HepG2 (cell line): Measurements from ENCODE around the gene CNRIP1. TPM values are rescaled to one million over a fixed set of nuclear protein-coding genes. Genes with fewer than 3 reads are reported as not detected.
A peak's percentile ranks its signal among the peaks of the same experiment; 100 is the strongest.

ENCODE experiments used
- ATAC-seq: fragments of 200-7000 bp; cut with Tn5 transposase; 3 replicates; pipeline ENCODE4 v1.9.1; 2020; ENCODE audit warnings: mild to moderate bottlenecking, moderate library complexity
- BruUV-seq: library from RNA; stranded (reverse); fragments of 400-500 nt; replicated peaks from 2 replicates; lab custom pipeline; 2021; lab: Mats Ljungman, UMichigan
- CTCF ChIA-PET: fragments of 300-600 bp; formaldehyde crosslinking; extraction: SDS; loops from one replicate; lab custom pipeline; 2021; ENCODE audit warnings: low total read pairs, inconsistent platforms, low intra/inter-chr PET ratio; lab: Yijun Ruan, JAX
- POLR2A ChIA-PET: fragments of 350-600 bp; sonication (Branson Sonifier 250); formaldehyde crosslinking; loops from one replicate; lab custom pipeline; 2020; ENCODE audit warnings: antibody characterized with exemption, inconsistent platforms; lab: Yijun Ruan, JAX
- DNase-seq: peaks from one replicate; pipeline ENCODE4 v3.0.0-alpha.2; 2015; ENCODE audit warnings: low spot score
- FAIRE-seq: peaks from 3 replicates; lab custom pipeline; 2011; peaks lifted over from hg19 to GRCh38; lab: Jason Lieb, UNC
- H2AFZ ChIP-seq: one replicate; pipeline ENCODE4 v1.6.1; 2011; ENCODE audit warnings: low read length, inconsistent platforms
- H3K27ac ChIP-seq: fragments of 300-600 bp; 3 replicates; pipeline ENCODE4 v1.8.0; 2011; ENCODE audit warnings: mixed run types, mild to moderate bottlenecking, mixed read lengths, low read length, inconsistent platforms; ENCODE audit not compliant: insufficient read depth; ENCODE audit errors: extremely low read length
- H3K27me3 ChIP-seq, 2 experiments: fragments of 200-600 bp in 1 of 2; 2 replicates in 1 of 2; 3 replicates in 1 of 2; pipeline versions ENCODE4 v1.6.0 to v1.8.0; 2011; ENCODE audit warnings: low read length in 2 of 2, mild to moderate bottlenecking in 2 of 2, moderate library complexity in 2 of 2, inconsistent platforms in 1 of 2; ENCODE audit not compliant: insufficient read depth in 2 of 2, control insufficient read depth in 1 of 2
- H3K36me3 ChIP-seq, 2 experiments: fragments of 200-600 bp in 1 of 2; replicated peaks in 1 of 2; 2 replicates in 1 of 2; 3 replicates in 1 of 2; pipeline versions ENCODE4 v1.5.1 to v1.8.0; 2011; ENCODE audit warnings: low read length in 2 of 2, inconsistent platforms in 1 of 2; ENCODE audit not compliant: insufficient read depth in 2 of 2, control insufficient read depth in 1 of 2
- H3K4me1 ChIP-seq: 2 replicates; pipeline ENCODE4 v1.5.1; 2012; ENCODE audit warnings: low read length, inconsistent platforms; ENCODE audit not compliant: insufficient read depth
- H3K4me2 ChIP-seq: 2 replicates; pipeline ENCODE4 v1.6.0; 2011; ENCODE audit warnings: low read depth, low read length, inconsistent platforms
- H3K4me3 ChIP-seq, 3 experiments: fragments of 200-600 bp in 1 of 3; sonication (generic), shearing (Covaris generic) in 1 of 3; replicated peaks in 1 of 3; 2 replicates each; pipeline ENCODE4 v1.5.1; 2011 to 2016; ENCODE audit warnings: low read length in 3 of 3, inconsistent platforms in 2 of 3, low read depth in 2 of 3, mild to moderate bottlenecking in 2 of 3, control low read depth in 1 of 3, mixed read lengths in 1 of 3; ENCODE audit not compliant: insufficient read depth in 1 of 3
- H3K79me2 ChIP-seq: one replicate; pipeline ENCODE4 v1.6.1; 2011; ENCODE audit warnings: low read length, inconsistent platforms; ENCODE audit not compliant: insufficient read depth
- H3K9ac ChIP-seq: 2 replicates; pipeline ENCODE4 v1.6.0; 2011; ENCODE audit warnings: mild to moderate bottlenecking, low read depth, low read length, inconsistent platforms; ENCODE audit not compliant: insufficient read depth
- H3K9me3 ChIP-seq: 2 replicates; pipeline ENCODE4 v1.5.1; 2012; ENCODE audit warnings: mild to moderate bottlenecking, low read length
- H4K20me1 ChIP-seq: 2 replicates; pipeline ENCODE4 v1.6.0; 2011; ENCODE audit warnings: inconsistent platforms, mild to moderate bottlenecking, low read length, moderate library complexity; ENCODE audit not compliant: insufficient read depth
- MAFK ChIP-seq, 2 experiments: IDR thresholded peaks in 1 of 2; conservative IDR thresholded peaks in 1 of 2; 2 replicates each; pipeline ENCODE4 v1.6.1; 2011; ENCODE audit warnings: improper control_type of control experiment in 2 of 2, low read length in 2 of 2
- YEATS2 ChIP-seq: sonication (generic); formaldehyde crosslinking; IDR thresholded peaks from 2 replicates; pipeline ENCODE4 v1.4.0; 2020; ENCODE audit warnings: missing genetic modification reagents, borderline replicate concordance
- ZNF614 ChIP-seq: IDR thresholded peaks from 2 replicates; pipeline ENCODE4 v1.6.1; 2018; ENCODE audit warnings: missing biosample characterization, missing genetic modification reagents, inconsistent platforms, borderline replicate concordance
- ZNF747 ChIP-seq: sonication (generic); formaldehyde crosslinking; IDR thresholded peaks from 2 replicates; pipeline ENCODE4 v1.8.1; 2023; ENCODE audit warnings: missing genetic modification reagents, mild to moderate bottlenecking, borderline replicate concordance
- ZNF775 ChIP-seq: sonication (generic); formaldehyde crosslinking; IDR thresholded peaks from 2 replicates; pipeline ENCODE4 v1.4.0; 2020; ENCODE audit warnings: missing genetic modification reagents, mild to moderate bottlenecking, moderate library complexity, borderline replicate concordance
- ZSCAN25 ChIP-seq: sonication (generic); formaldehyde crosslinking; IDR thresholded peaks from 2 replicates; pipeline ENCODE4 v1.8.0; 2022; ENCODE audit warnings: mild to moderate bottlenecking, missing genetic modification reagents
- WGBS: methylation state at CpG from one replicate; pipeline ENCODE4 v1.1.6; 2017; ENCODE audit warnings: low lambda C conversion rate; 5-methylcytosine and 5-hydroxymethylcytosine counted together
- in situ Hi-C: cut with HindIII; loops from 2 replicates; pipeline ENCODE4 v1.10.0; 2017; ENCODE audit warnings: low pct_unique_long_range_greater_than_20kb; ENCODE audit not compliant: extremely low pct_ligation_motif_present
- intact Hi-C: fragments of 100-400 bp; cut with micrococcal nuclease; formaldehyde crosslinking; loops from one replicate; pipeline ENCODE4 v1.10.0; 2022; ENCODE audit not compliant: unreplicated experiment
- polyA plus RNA-seq, 8 experiments: library from polyadenylated mRNA; depleted of rRNA in 3 of 8; stranded (reverse) in 7 of 8; unstranded in 1 of 8; fragments of >200 nt; fragmentation: Illumina TruSeq in 4 of 8; extraction: Trizol in 4 of 8; gene quantifications; 2 replicates each; pipeline versions ENCODE4 v1.2.1 to v1.2.3, GENCODE V29; 2011 to 2016; ENCODE audit warnings: low read depth in 4 of 8, missing spikeins in 1 of 8, mixed read lengths in 1 of 8; ENCODE audit not compliant: insufficient read depth in 1 of 8
- total RNA-seq, 5 experiments: library from RNA; depleted of rRNA; stranded (reverse); fragments of >200 nt; fragmentation: Illumina TruSeq; extraction: Trizol; gene quantifications; 2 replicates each; pipeline ENCODE4 v1.2.3, GENCODE V29; 2016; ENCODE audit warnings: low read depth in 1 of 5
- TF ChIP-seq, protein P1 (sequence below): sonication (generic); formaldehyde crosslinking; IDR thresholded peaks from 2 replicates; pipeline ENCODE4 v1.4.0; 2020; ENCODE audit warnings: missing genetic modification reagents
- TF ChIP-seq, protein P2 (sequence below): sonication (generic); formaldehyde crosslinking; IDR thresholded peaks from 2 replicates; pipeline ENCODE4 v1.4.0; 2020; ENCODE audit warnings: missing genetic modification reagents

The CNRIP1 gene
- total and polyA plus RNA-seq, 2 of the 13 experiments (the other 11 are each of a cell fraction or from before 2014, with no cell fraction given): not detected

DNA sequence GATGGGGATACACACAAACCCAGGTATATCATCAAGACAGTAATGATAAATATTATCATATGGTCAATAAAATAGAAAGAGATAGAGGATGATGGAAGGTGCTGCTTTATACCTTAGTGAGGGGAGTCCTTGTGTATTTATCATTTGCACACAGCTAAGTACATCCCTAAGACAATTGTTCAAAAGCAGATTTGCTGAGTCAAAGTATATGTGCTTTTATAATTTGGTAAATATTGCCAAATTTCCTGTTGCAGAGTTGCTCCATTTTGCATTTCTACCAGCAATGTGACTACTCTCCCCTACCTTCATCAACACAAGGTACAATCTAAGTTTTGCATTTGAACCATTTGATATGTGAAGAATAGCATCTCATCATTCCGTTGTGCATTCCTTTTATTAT, 22.7 kb upstream of the CNRIP1 start:
- intact Hi-C loops (no loop called here), in situ Hi-C loops (no loop called here)
- no peak overlapping the region for H3K27ac ChIP-seq
- peaks cover 0 to 15% of the 10 kb centered on the region in 2 experiments; a peak in 1 of 5 replicates for H3K27me3 ChIP-seq
- H3K9me3 ChIP-seq: no peaks in the 10 kb centered on the region
- H3K4me2 ChIP-seq: no peak overlapping the region
- ATAC-seq (no peak), FAIRE-seq (no peak), DNase-seq (no peak)
- no peaks in the 10 kb centered on the region for H4K20me1 ChIP-seq
- H2AFZ ChIP-seq: no peak overlapping the region
- no TSS peak for BruUV-seq
- no peaks in the 10 kb centered on the region for H3K4me1 ChIP-seq
- ChIA-PET POLR2A (no interaction called here), CTCF (no interaction called here)
- H3K4me3 ChIP-seq: no peak overlapping the region
- TF ChIP-seq MAFK (conservative IDR thresholded peaks at IDR 0.05 in 1 of 2, IDR thresholded peaks at IDR 0.05 in 1 of 2; ENCODE audit: low read length in 2 of 2) (peak; percentile 30 to 50; a peak in 3 of 4 replicates), ZSCAN25 (CRISPR knock-in tag) (no peak)
- H3K79me2 ChIP-seq: no peaks in the 10 kb centered on the region
- no peaks in the 10 kb centered on the region for H3K36me3 ChIP-seq
- WGBS: 48% methylated on average over 1 of the region's 1 CpG
- H3K9ac ChIP-seq: no peak overlapping the region

- peaks cover 0 to 15% of the 10 kb centered on the region in 2 experiments; a peak in 1 of 5 replicates for H3K27me3 ChIP-seq
- no peaks in the 10 kb centered on the region for H3K9me3 ChIP-seq
- FAIRE-seq (no peak), ATAC-seq (no peak), DNase-seq (no peak)
- H3K4me3 ChIP-seq: no peak overlapping the region
- ChIA-PET CTCF (no interaction called here), POLR2A (no interaction called here)
- intact Hi-C loops (no loop called here), in situ Hi-C loops (no loop called here)
- TF ChIP-seq ZNF747 (CRISPR knock-in tag) (no peak), YEATS2 (CRISPR knock-in tag) (no peak), ZNF614 (CRISPR knock-in tag) (no peak), ZNF775 (no peak)
- TF ChIP-seq, protein P1, sequence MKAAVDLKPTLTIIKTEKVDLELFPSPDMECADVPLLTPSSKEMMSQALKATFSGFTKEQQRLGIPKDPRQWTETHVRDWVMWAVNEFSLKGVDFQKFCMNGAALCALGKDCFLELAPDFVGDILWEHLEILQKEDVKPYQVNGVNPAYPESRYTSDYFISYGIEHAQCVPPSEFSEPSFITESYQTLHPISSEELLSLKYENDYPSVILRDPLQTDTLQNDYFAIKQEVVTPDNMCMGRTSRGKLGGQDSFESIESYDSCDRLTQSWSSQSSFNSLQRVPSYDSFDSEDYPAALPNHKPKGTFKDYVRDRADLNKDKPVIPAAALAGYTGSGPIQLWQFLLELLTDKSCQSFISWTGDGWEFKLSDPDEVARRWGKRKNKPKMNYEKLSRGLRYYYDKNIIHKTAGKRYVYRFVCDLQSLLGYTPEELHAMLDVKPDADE (CRISPR knock-in tag): no peak
- TF ChIP-seq, protein P2, sequence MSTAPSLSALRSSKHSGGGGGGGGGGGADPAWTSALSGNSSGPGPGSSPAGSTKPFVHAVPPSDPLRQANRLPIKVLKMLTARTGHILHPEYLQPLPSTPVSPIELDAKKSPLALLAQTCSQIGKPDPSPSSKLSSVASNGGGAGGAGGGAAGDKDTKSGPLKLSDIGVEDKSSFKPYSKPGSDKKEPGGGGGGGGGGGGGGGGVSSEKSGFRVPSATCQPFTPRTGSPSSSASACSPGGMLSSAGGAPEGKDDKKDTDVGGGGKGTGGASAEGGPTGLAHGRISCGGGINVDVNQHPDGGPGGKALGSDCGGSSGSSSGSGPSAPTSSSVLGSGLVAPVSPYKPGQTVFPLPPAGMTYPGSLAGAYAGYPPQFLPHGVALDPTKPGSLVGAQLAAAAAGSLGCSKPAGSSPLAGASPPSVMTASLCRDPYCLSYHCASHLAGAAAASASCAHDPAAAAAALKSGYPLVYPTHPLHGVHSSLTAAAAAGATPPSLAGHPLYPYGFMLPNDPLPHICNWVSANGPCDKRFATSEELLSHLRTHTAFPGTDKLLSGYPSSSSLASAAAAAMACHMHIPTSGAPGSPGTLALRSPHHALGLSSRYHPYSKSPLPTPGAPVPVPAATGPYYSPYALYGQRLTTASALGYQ (CRISPR knock-in tag): no peak
- no peak overlapping the region for H3K4me2 ChIP-seq
- no peaks in the 10 kb centered on the region for H3K79me2 ChIP-seq
- no peaks in the 10 kb centered on the region for H3K36me3 ChIP-seq
- WGBS: 1% methylated on average over 4 of the region's 4 CpGs
- H4K20me1 ChIP-seq: no peaks in the 10 kb centered on the region
- no peak overlapping the region for H3K9ac ChIP-seq
- BruUV-seq: no TSS peak
- no peak overlapping the region for H2AFZ ChIP-seq
- no peaks in the 10 kb centered on the region for H3K4me1 ChIP-seq
- no peak overlapping the region for H3K27ac ChIP-seq
These were observed 21.8 kb upstream of the CNRIP1 start for GRCh38 chr2:68341583-68341982.
